ENCODE data around the gene CORIN.
"Not testable (repeated sequence)": the region's sequence is repeated elsewhere in the genome, so short reads cannot be mapped to it uniquely, and the experiment has no call there.

CORIN gene

DNA sequence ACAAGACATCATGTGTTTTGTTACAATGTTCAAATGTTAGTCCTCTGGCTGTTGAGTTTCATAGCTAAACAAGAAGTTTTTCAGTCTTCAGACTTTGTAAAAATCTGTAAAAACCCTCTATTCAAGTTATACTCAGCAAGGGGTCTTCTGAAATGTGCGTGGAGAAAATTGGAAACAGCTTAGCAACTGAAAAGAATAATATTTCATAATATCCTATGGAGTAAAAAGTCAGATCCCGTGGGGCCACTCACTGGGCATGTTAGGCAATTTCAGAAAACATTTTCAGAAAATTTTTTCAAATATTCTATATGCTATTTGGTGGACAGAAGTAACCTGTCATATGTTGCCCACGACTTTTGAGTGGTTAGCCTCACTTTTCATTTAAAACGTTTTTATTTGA, 118.3 kb downstream of the CORIN start:
- no peak for DNase-seq

DNA sequence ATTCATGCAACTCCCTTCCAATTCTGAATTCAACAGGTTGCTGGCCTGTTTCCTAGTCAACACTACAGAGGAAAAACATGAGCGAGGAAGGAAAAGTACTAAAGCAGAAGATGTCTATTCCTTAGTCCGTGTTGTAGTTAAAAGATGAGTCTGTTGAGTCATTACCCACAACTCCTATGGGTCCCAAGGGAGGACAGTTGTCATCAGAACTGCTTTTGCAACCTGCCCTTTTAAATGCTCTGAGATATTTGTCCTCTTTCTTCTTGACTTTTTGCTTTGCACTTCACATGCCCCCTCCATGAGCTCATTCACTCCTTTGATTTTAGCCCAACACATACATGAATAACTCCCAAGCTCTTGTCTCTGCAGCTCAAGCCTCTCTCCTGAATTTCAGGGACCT, 119.2 kb downstream of the CORIN start:
- no peak for DNase-seq

DNA sequence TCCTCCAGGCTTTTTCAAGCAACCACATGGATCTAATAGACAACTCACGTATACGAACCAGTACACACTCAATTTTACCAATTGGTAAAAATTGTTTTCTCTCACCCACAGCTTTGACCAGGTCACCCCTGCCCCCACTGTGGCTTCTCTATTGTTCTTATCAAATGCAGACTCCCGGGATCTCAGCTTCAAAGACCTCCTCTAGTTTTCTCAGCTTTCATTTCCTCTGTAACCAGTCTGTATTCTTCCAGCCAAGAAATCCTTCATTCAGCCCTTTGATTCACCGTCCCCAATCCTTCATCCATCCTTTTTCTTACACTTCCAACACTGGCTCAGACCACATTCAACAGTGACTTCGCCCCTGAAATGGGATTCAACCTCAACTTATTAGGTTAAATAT, 120.7 kb downstream of the CORIN start:
- no peak for DNase-seq

DNA sequence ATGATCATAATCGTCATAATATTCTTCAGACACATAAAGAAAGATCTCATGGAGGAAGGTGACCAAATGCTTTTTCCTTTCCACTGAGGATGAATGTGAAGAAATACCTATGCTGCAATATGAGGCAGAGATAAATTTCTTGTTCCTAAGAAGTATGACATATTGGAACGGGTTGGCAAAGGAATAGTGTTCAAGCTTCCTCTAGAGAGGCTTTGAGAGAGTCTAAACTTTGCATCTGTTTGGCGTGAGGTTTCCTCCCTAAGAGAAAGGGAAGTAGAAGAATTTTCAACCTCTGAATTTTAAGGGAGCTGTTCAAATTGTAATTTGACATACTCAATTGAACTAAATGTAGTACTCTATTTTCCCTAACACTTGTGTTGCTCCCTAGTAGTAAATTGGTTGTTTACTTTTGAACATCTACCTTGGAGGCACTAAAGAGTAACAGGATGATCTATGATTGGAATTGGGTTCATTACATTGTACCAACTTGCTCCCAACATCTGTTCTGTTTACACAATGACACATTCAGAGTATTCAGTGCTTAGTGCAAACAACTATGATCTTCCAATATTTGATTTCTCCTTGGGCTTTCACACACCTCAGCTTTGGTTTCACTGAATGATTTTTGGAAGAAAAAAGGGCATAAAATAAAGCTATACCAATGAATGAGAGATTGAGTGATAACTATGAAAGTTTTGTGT, 122.0 kb downstream of the CORIN start:
- DNase-seq: no peak

DNA sequence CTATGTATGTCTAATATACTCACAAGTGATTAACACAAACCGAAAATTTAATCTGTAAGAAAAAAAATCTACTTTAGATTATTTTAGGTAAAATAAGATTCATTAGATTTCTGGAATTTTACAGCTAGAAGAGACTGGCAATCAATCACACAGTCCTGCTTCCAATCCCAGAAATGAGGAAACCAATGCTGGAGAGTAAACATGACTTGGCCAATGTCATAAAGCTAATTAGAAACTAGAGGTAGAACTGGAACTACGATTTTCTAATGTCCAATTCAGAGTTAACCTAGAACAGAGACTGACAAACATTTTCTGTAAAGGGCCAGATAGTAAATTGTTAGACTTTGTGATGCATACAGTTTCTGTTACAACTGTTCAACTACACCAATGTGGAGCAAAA, 123.6 kb downstream of the CORIN start:
- DNase-seq: no peak

DNA sequence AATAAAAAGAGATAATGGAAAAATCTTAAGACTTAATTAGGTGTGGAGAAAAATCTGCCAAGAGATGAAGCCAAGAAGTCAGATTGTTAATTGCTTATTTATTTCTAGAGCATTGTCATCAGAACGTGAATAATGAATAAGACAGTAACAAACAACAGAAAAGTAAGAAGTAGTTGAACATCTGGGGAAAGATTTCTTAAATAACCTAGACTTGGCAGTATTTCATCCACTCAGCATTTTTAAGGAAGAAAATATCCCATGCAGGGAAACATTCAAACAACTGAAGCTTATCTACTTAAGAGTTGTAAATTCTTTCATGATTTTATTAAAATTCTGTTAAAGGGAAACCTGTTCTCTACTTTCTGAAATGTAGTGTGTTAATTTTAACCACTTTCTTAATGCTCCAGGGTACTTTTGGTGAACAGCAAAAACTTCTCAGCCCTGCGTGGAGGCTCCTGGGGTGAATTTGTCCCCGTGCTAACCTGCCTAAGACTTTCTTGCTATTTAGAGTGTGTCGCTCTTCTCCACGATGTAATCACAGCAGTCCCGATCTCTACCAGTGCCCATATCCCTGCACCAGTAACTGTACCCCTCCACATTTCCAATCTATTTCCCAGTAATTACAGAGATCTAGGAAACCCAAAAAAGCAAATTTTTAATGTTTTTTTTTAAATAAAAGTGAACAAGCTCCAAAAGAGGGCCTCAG, 124.6 kb downstream of the CORIN start:
- DNase-seq: no peak

DNA sequence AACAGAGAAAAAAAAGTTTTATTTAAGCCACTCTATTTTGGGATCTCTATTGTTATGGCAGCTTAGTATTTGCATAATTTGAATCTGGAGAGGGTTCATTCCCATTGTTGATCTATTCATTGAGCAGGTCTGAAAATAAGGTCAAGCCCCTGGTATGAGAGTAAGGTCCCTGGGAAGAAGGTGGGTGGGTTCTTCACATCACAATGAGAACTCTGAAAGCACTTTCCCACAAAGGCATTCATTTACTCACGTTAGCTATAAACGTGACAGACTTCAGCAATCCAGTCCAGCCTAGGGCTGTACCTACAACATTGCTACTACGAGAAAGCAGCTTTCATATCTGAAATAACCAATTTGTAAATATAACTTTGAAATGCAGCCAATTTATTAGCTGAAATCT, 126.2 kb downstream of the CORIN start:
- no peak for DNase-seq

DNA sequence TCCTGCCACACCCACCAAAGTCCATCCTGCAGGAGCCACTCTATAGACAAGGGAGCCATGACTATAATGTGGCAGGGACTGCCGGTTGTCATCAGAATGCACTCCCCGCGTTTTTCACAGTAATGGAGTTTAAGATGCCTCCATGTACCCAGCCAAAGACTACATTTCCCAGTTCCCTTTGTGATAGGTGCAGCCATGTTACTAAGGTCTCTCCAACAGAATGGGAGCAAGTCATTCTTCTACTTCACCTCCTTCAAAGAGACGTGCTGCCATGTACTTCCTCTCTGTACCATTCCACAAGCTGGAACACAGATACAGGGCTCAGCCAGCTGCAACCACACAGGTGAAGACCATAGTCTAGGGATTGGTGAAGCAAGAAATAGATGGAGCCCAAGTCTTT, 126.7 kb downstream of the CORIN start:
- no peak for DNase-seq

DNA sequence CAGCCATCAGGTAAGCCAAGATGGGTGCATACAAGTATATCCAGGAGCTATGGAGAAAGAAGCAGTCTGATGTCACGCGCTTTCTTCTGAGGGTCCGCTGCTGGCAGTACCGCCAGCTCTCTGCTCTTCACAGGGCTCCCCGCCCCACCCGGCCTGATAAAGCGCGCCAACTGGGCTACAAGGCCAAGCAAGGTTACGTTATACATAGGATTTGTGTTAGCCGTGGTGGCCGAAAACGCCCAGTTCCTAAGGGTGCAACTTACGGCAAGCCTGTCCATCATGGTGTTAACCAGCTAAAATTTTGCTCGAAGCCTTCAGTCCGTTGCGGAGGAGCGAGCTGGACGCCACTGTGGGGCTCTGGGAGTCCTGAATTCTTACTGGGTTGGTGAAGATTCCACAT, 131.5 kb downstream of the CORIN start:
- not testable (repeated sequence) for DNase-seq

DNA sequence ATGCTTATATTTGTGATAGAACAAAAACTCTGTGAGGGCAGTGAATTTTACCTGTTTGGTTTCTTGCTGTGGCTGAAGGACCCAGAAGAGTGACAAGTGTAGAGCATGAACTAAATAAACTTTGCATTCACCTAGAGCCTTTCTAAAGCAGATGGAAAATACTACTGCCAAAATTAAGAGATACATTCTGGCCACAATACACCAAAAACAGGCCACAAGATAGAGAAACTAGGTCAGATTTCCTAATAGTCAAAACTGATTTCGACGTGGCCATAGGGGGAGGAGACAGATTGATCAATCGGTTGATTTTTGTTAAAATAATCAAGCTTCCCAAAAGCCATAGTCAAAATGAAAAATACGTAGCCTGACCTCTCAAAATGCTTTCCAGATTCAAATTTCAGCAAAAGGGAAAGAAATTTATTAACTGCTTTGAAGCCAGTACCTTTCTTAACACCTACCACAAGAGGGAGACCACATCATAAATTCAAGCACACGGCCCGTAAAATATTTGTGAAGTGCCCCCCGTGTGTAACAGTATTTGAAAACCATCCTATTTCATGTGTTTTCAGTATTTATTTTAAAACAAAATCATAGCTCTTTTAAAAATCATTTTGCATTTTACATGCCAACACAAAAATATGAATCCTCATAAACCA, 132.4 kb downstream of the CORIN start:
- DNase-seq: no peak

DNA sequence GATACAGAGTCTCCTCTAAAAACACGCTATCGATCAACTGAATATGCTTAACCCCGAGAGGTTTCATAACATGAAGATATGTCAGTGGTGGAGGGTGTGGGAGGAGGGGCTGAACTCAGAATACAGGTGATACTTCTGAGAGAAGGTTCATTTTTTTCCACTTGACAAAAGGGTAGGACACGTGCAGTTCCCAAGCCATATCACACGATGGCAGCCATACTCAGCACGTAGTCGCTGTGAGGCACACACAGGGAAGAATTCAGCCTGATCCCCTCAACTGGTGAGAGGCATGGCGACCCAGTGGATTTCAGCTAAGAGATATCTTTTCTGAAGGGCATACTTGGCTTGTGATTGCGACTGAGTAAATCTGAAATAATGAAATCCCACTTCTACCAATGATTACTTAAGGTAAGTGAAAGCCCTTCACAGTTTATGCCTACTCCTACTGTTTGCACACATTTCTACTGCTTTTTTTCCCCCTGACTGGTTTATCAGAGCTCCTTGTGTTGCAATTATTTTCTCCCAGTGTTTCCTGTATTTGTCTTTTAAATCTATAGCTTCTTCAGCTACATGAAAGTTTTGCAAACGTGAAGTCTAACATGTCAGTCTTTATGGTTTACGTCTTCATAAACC, 133.1 kb downstream of the CORIN start:
- no peak for DNase-seq

DNA sequence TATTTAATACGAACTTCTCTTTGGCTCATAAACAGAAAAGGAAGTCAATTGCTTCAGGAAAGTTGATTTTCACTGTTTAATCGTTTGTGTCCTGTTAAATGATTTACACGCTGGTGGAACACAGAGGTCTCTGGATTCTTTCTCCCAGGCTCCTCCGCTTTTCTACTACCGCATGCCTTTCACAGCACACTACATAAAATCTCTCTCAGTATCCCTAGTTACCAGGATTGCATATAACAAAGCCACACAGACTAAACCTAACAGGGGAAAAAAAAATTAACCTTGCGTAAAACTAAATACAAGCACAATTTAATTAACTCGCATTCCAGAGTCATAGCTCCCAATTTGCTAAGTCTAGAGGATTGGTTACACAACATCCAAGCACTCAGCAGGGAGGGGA, 133.9 kb downstream of the CORIN start:
- no peak for DNase-seq

DNA sequence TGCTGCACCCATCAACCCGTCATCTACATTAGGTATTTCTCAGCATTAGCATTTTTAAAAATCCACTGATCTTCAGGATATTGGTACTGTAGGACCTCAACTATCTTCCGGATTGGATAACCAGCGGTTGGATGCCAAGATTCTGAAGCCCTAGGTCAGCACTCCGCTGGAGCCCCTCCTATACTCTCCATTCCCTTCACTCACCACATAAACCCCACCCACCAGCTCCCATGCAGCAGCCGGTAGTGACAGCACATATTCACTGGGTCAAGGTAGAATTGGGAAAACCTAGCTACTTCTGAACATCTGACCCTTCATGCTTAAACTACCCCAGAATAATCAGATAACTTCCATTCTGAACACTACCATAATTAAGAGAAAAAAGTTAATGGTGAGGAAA, 134.9 kb downstream of the CORIN start:
- DNase-seq: no peak

DNA sequence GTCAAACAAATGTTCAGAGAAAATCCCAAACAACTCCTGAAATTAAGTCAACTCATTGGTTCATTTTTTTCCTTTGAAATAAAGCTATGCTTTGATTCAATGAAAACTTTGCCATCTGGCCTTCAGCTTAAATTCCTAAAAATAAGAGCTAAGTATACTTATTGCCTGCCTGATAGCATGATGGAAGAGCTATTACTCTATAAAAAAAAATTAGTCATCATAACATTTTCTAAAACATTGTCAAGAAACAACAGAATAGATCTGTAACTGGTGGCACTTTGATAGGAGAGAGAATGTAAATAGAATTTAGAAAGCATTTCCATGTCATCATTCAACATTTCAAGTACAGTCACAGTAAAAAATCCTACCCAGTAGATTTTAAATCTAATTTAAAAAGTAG, 136.6 kb downstream of the CORIN start:
- no peak for DNase-seq

DNA sequence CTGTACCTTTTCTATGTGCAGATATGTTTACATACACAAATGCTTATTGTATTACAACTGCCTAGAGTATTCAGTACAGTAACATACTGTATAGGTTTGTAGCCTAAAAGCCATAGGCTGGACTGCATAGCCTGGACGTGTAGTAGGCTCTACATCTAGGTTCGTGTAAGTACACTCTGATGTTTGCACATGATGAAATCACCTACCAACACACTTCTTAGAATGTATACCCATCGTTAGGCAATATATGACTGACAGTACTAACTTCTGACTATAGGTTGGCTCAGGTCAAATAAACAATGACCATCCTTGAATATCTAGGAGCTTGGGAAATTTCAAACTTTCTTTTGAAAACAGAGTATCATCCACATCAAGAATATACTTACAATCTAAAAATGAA, 139.0 kb downstream of the CORIN start:
- no peak for DNase-seq

DNA sequence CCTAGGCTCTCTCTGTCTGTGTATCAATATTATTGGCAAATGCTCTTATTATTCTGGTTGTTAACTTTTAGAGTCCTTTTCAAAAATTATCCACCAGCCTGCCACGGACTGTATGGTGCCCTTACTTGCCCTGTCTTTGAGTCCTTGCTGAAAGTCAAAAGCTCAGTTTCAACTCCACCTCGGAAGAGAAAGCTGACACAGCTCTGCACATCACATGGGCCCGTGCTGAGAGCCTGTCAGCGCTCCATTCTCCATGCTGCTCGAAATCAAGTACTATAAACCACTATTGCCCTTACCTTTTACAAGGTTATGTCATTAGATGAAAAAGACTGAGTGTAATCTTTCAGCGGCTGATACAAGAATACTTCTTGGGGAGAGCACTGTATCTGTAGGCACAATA, 141.0 kb downstream of the CORIN start:
- DNase-seq: no peak

DNA sequence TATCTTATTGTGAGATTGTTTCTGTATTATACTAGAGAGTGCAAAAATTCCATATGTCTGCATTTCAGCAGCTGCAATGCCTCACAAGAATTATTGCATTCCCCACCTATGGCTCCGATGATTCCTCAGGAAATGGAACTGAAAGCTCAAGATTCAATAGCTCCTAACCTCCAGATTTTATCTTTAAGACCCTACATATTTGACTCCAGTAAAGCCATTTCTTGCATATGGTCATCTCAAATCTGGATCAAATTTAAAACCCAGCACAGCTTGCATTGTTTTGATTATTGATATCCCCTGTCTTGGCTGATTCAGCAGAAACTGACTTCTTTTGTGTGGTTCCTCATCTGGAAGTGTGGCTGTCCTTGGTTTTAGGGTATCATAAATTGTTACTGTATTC, 142.6 kb downstream of the CORIN start:
- DNase-seq: no peak

DNA sequence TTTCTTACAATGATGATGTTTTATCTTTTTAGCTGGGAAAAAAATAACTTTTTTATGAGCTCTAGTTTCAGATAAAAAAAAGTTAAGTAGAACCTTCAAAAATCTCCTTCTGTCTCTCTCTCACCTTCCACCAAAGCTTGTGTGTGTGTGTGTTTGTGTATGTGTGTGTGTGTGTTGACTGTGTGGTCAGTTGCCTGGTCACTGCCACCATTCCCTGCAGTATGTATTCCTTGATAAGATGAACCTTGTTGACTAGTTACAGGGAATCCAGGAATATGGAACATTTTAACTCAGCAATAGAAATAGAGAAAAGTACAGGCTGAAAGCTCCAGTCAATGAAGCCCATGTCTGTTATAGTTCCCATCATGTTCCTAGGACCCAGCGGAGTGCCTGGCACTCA, 143.5 kb downstream of the CORIN start:
- no peak for DNase-seq

DNA sequence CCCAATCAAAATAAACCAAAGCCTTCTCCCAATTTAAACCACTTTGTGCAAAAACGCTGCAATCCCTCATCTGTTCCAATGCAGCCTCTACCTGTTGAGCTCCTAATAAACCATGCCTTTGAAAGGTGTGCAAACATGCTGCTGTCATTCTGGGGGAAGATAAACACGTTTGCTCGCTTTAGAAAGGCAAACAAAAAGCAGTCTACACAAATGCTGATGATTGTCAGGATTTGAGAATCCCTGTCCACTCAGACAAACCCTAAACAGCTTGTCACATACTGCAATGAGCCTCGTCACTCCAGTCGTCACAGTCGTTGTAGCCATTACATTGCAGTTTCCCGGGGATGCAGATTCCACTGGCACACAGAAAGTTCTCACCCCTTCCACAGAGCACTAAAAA, 145.2 kb downstream of the CORIN start:
- no peak for DNase-seq

DNA sequence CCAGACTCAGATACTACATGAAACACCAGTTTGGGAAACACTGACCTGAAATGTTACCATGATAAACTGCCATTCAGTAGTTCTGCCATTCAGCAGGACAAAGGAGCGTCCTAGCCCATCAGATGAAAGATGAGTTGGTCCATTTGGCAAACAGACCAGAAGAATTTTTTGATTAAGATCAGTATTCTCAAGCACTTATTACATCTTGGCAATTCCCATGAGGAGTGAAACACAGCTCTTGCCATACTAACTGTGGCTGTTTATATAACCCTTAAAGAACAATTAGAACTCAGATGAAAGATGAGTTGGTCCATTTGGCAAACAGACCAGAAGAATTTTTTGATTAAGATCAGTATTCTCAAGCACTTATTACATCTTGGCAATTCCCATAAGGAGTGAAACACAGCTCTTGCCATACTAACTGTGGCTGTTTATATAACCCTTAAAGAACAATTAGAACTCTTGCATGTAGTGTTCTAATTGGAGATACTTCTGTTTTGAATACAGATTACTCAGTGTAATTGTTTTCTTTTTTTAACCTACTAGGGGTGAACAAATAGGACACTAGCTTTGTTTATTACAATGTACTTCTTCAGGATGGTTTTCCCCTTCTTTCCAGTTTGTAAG, 146.0 kb downstream of the CORIN start:
- not testable (repeated sequence) for DNase-seq

DNA sequence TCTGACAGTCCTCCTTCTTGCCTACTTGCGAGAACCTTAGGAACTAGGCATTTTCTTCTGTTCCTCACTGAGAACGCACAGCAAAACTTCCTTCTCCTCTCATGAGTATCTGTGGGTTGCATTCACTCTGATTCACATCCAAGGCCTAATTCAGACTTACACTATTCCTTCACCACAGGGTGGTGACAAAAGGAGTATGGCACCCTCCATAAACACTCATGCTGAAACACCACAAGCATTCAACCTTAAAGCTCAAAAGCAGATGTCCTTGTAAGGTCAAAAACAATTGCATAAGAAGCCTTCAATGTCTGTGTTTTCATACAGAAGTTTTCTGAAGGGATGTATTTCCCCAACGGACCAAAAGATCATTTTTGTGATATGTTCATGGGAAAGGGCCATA, 147.3 kb downstream of the CORIN start:
- DNase-seq: no peak

DNA sequence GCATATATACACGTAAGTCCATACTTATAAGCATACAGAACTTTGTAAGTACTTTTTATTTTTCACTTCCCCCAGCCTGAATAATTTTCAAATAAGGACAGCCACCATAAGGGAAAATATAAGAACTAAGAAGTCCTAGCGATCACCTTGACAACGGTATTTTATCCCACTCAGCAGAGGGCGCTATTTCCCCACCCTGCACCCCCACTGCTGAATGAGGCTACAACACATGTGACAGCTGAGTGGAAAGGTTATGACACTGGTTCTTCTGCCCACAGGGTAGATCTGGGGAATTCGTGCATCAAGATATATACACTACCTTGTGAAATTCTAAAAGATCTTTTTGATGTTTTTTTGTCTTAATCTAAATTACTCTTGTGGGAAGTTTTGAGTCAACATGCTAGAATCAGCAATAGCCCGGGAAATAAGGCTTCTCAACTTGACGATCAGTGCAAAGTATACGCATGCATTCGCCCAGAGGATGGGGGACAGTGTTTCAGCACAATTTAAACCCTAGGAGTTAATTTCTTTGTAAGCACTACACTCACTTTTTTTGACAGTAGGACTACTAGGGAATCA, 151.5 kb downstream of the CORIN start:
- DNase-seq: peak; percentile 70

DNA sequence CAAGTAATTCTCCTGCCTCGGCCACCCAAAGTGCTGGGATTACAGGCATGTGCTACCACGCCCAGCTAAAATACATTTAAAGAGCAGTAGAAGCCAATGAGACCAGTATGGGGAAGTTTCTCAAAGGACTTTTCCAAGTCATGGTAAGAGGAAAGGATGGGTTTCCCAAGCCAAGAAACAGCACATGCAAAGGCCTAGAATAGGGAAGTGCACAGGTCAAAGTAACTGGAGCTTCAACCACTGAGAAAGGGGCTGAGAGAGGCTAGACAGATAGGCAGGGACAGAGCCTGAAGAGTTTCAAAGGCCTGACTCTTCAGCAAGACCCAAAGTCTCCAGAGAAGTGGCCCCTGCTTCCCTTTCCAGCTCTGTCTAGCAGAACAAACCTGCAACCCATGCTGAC, 162.1 kb downstream of the CORIN start:
- DNase-seq: no peak
